NCI-H2029 (cell line): ENCODE data around the gene SNRNP200.
"Not testable (repeated sequence)": the region's sequence is repeated elsewhere in the genome, so short reads cannot be mapped to it uniquely, and the experiment has no call there.

Source experiments
- DNase-seq: peaks from one replicate; lab custom pipeline; 2025; lab: John Stamatoyannopoulos, UW

Gene SNRNP200

DNA sequence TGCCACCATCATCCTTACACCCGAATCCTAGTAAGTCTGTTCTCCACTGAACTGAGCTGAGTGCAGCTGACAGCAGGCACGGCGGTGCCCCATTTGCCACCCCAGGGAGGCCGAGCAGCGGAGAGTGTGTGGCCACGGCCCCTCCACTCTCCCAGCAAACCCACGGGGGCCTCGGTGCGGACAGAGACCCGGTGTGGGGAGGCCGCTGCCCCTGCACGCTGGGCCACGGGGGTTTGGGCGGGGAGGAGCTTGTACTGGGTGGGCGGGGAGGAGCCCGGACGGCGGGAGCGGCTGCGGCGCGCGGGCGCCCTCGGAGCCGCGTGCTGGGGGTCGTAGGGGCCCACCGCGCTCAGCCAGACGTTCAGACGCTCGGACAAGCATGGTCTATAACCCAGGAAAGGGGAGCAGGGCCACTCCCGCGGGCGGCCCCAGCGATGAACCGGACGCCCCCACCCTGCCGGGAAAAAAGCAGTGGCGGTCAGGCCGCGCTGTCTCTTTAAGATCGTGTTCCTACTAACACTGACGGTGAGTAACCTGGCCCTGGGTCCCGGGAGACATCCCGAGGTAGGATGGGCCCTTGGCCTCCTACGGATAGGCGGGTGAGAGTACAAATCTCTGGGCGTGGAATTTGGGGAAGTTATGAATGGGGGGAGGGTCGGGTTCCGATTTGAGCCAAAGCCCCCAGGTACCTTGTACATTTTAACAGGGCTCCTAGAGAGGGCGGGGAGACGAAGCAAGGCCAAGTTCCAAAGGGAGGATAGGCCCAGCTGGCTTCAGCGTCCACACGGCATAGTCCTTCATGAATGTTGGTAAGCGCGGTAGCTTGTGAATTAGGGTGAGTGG lies 19.9 kb upstream of the SNRNP200 start, which contains the start of gene ITPRIPL1:
Gene ITPRIPL1, plus strand, starts transcription at position 277 of the 843 bp plus-strand sequence. Its CDS starts 523 bp downstream, at position 800.
- DNase-seq = no peak

DNA sequence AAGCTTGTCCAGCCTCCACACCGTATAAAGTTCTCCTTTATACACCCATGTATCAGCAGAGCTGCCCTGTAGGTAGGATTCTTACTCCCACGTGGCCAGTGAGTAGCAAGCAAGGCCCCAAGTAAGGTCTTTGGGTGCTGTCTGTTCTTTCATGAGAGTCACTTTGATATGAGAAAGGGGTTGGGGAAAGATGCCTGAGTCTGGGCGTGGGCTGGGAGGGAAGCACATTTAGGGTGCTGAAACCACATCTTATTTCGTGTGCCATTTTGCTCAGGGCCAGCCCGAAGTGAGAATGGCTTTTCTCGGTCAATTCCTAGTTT lies 19.3 kb upstream of the SNRNP200 start:
- no peak for DNase-seq

DNA sequence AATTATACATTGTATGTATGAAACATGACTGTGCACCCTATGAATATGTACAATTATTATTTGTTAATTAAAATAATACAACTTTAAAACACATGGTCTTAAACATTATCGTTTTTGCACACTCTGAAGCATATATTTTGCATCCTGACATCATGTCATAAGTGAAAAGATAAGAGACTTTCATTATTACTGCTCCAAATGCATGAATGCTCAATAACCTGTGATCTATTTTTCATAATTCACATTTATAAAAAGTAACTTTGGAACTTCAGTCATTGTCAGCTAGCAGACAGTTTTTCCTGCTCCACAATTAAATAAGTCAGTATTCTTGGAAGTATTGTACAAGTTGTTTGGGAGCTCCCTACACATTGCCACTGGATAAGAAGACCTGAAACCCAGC lies 18.5 kb upstream of the SNRNP200 start:
- DNase-seq = no peak

DNA sequence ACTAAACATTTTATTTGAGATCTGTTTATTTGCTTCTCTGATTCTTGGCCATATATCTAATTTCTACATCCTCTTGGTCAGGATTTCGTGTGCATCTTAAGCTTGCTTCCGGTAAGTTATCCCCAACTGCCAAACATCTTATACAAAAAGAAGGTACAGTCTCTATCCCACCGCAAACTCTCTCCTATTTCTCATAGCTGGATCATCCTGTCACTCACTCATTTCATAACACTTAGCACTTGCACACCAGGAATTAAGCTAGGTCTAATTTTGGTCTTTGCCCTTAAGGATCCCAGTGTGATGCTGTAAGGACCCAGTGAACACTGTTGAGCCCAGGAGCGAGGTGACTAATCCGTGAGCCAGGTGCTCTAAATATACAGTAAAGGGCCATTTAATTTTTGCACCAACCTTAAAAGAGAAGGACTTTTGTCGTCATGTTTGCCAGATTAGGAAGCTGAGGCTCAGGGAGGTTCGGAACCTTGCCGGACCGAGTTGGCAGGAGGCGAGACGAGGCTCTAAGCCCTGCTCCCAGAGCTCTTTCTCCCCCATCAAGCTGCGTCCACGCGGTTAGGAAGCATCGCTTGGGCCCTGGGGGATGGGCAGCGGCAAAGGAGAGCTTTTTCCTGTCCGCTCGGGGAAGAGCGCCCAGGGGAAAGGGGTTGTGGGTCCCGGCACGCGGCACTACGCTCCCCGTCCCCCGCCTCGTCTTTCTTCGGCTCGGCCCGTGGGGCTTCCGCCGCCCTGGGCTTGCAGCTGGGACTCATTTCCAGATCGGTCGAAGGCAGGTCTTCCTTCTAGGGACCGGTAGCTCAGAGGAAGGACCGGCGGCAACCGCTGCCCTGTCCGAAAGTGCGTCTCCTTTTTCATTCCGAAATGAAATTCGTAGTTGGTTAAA lies 15.6 kb upstream of the SNRNP200 start:
- DNase-seq = no peak

DNA sequence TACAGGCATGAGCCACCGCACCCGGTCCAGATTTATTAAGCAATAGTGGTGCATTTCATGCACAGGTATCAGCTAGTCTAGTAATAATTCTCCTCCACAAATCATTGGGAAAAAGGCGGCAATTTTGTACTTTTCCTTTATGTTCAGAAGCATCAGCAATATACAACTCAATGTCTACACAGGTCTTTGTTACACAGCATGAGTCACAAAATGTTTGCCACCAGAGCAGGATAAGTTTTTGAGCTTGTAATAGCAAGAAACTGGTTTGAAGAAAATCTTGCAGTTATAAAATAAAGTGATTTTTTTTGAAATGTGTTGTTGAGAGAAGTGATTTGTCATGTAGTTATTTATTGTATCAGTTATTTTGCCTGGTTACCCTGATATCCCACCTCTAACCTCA lies 15.0 kb upstream of the SNRNP200 start:
- DNase-seq = no peak

DNA sequence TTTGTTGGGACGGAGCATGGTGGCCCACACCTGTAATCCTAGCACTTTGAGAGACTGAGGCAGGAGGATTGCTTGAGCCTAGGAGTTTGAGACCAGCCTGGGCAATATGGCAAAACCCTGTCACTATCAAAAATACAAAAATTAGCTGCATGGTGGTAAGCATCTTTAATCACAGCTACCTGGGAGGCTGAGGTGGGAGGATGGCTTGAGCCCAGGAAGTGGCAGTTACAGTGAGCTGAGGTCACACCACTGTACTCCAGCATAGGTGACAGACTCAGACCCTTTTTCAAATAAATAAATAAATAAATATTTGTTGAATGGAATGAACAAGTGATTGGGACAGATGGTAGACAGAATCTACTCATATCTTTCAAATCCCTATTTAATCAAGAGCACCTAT lies 14.1 kb upstream of the SNRNP200 start:
- DNase-seq = no peak

DNA sequence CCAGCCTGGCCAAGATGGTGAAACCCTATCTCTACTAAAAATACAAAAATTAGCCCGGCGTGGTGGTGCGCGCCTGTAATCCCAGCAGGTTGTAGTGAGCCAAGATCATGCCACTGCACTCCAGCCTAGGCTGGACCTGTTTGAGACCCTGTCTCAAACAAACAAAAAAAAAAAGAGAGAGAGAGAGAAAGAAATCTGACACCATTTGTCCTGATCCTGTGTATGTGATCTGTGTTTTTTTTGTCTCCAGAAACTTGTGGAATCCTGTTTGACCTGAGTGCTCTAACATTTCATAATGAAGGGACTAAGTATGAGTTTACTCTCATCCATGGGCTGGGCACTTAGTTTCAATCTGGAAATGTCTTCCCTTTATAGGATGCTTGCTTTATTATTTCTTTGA lies 13.4 kb upstream of the SNRNP200 start:
- no peak for DNase-seq

DNA sequence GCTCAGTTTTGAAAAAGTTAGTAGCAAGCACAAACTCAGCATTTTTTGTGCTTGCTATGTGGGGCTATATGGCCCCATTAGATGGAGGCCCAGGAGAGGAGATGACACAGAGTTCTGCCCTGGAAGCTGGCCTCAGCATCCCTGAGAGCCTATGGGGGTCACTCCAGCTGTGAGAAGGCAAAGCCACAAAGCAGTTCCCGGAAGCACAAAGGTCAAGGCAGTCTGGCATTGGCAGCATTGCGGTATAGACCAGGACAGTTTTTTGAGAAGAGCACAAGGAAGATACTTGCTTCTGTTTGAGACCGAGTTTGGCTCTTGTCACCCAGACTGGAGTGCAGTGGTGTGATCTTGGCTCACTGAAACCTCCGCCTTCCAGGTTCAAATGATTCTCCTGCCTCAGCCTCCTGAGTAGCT lies 12.2 kb upstream of the SNRNP200 start:
- DNase-seq = no peak

DNA sequence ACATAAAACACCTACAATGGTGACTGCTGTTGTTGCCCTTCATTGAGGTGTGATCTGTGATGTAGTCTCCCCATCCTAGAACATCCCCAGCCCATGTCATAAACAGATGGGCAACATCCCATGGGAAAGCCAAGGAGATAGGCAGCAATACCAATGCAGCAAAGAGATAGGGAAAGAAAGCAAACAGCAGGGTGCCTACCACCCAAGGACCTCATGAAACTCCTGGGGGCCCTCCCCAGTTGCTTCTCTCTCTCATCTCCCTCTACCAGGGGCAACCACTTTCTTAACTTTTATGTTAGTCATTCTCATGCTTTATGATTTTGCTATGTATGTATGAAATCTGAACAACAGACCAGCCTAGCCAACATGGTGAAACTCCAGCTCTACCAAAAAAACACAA lies 11.7 kb upstream of the SNRNP200 start:
- DNase-seq = no peak

DNA sequence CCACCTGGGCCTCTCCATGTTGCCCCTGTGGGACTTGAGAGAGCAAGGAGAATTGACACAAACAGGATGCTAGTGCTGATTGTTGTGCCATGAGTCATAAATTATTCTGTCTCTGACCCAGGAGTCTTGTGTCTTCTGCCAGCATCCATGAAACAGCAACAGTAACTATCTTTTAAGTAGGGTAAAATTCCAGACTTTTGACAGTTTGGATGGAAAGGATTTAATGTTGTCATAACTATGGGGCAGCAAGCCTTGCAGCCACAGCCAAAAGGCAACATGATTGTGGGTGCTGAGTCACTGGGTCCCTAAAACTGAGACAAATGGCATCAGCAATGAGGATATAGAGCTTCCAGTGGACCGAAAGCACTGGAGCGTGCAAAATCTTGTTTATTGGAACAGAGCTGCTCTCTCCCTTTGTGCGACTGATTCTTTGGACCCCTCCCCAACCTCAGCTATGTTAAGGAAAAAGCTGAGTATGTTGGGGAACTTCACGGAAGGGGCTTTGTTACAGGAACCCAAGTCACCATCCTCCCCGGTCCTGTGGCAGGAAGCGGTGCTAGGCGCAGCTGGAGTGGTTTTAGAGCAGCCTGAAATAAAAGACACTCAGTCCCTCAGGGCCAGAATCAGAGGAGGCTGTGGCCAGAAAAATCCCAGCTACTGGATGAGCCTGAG lies 10.2 kb upstream of the SNRNP200 start:
- no peak for DNase-seq

DNA sequence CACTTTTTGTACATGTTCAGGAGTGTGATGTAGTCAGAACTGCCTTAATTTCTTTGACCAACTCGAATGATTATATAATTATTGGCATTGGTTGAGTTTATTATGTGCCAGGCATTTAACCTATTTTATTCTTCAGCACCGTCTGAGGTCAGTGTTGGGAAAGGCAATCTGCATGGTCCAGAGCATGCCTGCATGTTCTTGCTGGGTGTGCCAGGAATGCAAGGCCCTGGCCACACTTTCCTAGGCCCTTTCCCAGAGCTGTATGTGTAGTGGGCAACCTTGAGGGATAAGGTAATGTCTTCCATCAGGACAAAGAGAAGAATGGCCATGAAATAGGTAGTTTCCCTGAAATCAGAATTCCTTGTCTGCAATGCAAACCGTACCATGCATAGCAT lies 9.7 kb upstream of the SNRNP200 start:
- no peak for DNase-seq

DNA sequence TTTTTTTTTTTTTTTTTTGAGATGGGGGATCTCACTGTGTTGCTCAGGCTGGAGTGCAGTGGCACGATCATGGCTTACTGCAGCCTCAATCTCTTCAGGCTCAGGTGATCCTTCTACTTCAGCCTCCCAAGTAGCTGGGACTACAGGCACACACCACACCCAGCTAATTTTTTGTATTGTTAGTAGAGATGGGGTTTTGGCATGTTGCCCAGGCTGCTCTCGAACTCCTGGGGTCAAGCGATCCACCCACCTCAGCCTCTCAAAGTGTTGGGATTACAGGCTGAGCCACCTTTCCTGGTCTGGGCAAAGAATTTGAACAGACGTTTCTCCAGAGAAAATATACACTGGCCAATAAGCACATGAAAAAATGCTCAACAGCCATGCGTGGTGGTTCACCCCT lies 2.9 kb upstream of the SNRNP200 start:
- DNase-seq = no peak

DNA sequence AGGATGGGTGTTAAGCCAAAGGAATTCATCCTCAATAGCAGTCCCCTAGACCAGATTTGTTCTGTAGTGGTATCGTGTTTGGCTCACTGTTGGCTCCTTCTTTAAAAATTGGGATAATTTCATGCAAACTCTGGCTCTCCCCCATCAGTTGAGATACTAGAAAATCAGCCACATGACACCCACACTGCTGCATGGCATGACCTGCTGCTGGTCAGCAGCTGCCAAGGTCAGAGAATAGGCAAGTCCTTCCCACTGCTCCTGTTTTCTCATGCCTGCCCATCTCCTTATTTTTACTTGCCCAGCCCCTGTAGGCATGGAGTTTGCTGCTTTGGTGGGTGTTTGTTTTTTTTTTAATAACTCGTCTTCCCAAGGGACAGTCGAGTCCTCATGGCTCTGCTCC lies 1.0 kb upstream of the SNRNP200 start:
- no peak for DNase-seq

DNA sequence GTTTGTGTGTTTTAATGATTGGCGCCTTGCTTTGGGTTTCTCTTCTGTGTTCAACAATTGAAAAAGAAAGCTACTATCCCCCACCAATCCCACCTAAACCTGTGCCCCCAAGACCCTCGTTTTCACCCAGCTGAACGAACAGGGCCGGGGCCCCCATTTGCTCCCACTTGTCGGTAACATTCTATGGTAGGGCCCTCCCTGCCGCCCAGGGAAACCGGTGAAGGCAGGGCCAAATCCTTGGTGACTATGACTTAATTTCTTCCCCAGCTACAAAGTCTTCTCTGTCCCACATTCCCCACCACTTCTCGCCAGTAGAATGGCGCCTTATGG lies 598 bp upstream of the SNRNP200 start:
- DNase-seq = no peak

DNA sequence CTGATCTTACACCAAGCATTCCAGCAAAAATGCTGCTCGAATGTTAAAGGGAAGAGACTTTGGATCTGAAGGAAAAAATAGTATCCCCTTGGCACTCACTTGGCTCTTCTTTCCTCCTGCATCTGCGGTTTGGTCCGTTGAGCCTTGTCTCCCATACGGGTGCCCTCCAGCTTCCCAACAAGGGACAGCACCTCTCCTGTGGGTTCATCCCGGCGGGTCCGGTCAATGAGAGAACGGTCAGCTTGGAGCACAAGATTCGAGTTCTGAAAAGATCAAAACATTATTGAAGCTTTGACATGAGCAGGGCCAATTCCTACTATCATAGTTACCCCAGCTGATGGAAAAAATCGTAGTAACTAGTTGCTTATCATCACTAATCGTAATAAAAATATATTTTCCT lies 740 bp downstream of the SNRNP200 start:
- DNase-seq = no peak

DNA sequence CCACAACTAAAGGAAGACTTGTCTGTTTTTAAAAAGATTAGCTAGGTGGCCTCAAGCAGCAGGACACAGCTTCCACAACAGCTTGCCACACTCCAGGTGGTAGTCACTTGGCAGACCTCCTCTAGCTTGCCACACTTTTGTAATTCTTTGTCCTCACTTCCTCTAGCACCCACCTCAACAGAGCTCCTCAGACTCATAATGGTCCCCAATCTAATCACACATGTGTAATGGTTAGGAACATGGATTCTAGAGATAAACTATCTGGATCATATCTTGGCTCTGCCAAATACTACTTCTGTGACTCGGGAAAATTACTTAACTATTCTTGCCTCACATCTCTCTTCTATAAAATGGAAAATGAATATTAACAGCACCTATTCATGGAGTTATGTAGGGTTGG lies 3.5 kb downstream of the SNRNP200 start:
- DNase-seq = no peak

DNA sequence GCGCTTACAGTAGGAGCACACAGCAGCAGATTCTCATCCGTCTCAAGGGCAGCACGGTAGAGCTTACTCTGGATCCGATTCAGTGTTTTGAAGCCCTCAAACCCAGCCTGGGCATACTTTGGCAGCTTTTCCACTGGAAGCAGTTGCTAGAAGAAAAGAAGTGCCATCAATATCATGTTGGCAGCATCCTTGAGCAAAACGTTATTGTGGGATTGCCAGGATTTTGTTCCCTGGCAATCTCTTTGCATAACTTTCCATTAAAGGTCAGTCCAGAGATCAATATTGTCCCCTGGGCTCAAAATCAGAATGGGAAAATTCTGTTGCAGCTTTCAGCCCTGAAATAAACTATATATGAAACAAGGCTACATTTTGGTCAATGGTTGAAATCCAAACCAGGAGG lies 8.4 kb downstream of the SNRNP200 start:
- no peak for DNase-seq

DNA sequence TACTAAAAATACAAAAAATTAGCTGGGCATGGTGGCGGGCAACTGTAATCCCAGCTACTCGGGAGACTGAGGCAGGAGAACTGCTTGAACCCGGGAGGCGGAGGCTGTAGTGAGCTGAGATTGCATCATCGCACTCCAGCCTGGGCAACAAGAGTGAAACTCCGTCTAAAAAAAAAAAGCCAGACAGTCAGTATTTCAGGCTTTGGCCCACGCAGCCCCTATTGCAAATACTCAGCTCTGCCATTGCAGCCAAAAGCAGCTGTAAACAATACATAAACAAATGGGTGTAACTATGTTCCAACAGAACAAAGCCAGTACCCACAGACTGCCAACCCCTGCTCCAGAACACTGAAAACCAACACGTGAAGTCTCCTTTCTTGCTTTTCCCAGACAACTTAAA lies 11.1 kb downstream of the SNRNP200 start:
- DNase-seq = not testable (repeated sequence)

DNA sequence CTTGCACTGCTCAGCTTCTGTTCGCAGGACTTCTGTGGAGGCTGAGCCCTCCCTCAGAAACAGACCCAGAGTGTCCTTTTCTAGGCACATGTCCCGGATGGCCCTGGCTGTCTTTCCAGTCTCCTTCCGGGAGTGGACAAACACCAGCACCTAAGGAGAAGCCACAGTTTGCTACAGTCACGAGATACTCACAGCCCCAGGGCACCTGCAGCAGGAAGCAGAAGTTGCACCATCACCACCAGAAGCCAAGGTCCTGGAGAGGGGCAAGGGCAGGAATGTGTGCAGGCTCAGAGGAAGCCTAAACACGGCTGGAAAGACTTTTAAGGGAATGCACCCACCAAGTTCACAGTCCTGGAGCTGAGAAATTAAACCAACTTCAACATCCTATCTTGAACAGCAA lies 13.6 kb downstream of the SNRNP200 start:
- DNase-seq = no peak

DNA sequence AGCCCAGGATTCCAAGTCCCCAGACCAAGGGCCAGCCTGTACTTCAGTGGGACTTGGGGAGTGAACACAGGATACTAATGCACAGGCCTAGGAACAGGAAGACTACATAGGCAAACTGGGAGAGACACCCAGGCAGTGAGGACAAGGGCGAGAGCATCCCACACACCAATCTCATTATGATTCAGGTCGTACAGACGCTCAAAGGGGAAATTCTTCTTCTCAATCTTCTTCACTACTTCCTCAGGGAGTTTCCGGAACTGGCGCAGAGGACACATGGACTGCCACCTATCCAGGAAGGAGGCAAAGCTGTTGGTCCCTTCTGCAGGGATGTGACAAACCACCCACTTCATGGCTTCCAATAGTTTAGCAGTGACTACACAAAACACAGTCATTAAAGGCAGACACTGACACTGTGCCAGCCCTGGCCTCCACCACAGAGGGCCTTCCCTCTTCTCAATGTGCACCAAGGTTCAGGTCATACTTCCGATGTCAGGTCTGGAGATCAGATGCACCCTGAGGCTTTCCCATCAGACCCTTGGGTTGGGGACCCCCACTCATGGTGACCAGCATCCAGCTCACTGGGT lies 18.0 kb downstream of the SNRNP200 start:
- no peak for DNase-seq

DNA sequence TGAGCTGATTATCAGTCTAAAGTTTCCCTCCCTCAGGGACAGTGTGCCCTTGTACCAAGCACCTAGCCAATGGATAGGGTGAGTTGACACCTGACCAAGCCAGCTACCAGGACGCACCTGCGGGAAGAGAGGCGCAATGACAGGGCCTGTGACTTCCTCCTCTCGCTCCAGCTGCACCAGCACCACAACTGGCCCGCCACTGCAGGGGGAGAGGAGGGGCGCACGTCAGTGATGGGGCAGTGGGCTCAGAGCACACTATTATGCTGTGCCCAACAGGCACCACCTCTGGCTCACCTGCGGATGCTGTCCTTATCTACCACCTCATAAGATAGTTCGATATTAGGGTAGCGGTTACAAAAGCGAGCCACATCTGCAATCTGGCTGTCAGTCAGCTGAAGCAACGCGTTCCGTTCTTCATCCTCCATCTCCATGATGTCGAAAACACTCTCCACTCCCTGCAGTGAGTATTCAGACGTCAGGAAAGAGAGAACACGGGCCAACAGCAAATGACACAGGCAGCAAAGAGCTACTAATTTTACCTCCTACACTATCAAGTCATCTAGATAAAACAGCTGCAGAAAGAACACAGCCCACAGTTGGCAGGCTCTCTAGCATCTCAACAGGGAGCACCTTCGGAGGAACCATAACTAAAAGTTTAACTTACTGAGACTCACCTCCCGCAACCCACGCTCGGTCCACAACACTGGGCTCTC lies 28.4 kb downstream of the SNRNP200 start:
- DNase-seq = no peak
